ENCODE measurements around the gene CENPM.

Gene CENPM

DNA sequence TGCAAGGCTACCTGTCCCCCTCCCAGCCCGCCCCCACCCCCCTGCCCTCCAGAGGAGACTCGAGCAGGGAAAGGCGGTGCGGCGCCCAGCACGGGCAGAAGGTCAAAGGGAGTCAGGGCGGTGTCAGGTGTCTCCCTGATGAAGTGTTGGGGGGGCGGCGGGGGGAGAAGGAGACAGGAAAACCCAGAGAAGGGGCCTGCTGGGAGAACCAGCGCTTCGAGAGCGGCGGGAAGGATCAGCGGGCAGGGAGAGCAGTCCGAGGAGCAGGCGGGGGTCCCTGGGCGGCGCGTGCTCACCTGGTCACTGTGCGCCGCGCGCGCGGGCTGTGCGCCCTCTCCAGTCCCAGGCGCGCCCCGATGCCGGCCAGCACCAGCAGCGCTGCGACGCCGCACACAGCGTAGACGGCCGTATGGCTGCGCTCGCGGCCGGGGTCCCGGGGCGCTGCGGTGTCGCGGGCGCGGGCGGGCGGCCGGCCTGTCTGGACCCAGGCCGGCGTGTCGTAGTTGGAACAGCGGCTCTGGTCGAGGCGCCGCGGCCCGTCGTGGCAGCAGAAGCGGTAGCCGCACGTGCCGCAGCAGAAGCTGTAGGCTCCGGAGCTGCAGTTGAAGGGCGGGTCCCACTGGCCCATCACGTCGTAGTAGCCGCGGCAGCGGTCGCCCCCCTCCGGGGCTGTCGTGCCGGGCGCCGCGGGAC lies 33.0 kb downstream of the CENPM start:
- DNase-seq (ENCODE audit: low spot score) = no peak

DNA sequence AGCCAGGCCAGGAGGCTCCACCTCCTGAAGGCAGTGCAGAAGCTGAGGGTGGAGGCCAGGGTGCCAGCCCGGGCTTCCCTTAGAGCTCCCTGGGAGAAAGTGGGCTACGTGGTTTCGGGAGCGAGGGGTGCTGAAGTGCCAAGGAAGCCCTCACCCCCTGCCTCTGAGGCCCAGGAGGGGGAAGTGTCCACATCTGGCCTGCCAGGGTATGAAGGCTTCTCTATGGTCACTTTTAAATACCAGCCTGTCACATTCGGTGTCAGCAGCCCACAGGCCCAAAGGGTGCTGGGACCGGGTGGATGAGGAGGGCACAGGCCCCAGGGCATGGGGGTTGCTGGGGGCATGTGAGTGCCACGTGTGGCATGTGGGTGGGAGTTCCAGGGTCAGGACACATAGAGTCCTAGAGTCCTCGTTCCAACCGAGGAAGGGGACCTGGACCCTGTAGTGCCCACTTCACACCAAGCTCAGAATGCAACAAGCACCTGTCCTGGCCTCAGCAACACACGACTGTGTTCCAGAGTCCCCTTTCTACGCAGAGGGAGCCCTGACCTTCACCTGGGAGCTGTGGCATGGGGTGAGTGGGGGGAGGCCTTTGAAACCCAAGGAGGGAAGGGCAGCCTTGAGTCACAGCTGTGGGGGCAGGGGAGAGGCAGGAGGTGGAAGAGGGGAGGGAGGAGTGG lies 33.8 kb downstream of the CENPM start:
- DNase-seq (ENCODE audit: low spot score) = no peak

DNA sequence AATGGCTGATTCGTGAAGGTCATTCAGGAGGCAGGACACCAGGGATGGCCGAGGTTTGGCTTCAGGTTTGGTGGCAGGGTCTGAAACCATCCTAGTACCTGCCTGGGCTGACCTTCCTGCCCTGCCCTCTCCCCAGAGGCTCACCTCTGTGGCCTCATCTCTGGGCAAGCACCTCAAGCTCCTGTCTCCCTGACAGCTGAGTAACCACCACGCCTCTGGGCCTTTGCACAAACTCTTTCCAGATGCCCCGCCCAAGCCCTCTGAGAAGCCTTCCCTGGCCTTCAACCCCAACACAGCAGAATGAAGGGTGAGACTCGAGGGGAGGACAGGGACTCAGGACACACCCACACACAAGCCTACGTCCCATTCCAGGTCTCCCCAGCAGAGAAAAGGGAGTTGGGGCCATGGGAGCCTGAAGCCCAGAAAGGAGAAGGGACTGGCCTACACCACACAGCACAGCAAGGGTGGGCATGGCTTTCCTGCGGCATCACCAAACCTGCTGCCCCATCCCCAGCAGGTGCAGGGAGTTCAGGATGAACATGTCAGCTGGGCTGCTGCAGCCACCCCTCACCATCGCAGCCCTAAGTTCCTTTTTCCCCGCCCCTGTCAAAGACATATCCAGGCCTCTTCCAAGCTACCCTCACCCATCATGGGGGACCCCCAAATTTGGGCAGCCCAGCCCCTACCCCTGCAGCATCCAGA lies 34.5 kb downstream of the CENPM start:
- DNase-seq (ENCODE audit: low spot score) = no peak

DNA sequence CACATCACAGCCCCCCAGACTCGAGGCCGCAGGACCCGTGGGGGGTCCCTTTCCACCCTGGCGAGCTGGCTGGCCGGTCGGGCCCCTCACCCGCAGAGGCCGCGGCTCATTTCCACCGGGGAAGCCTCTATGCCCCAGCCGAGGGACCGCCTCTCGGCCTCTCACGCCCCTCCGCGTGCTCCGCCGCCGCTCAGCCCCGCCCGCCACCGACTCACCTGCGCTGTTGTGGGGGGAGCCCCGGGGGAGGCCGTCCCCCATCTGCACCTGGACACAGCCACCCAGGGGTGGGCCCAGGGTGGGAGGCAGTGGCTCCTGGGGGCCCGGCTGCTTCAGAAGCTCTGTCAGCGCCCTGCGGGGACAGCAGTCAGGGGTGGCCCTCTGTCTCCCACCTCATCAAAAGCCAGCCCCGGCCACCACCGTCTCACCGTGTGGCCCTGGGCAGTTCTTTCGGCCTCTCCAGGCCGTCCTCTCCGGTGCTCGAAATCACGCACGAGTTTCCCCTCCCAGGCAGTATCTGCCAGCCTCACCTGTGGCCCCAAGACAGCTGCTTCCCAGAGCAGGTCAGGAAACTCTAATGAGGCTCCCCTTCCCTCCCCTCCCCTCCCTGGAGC lies 35.8 kb downstream of the CENPM start:
- DNase-seq (ENCODE audit: low spot score) = no peak

DNA sequence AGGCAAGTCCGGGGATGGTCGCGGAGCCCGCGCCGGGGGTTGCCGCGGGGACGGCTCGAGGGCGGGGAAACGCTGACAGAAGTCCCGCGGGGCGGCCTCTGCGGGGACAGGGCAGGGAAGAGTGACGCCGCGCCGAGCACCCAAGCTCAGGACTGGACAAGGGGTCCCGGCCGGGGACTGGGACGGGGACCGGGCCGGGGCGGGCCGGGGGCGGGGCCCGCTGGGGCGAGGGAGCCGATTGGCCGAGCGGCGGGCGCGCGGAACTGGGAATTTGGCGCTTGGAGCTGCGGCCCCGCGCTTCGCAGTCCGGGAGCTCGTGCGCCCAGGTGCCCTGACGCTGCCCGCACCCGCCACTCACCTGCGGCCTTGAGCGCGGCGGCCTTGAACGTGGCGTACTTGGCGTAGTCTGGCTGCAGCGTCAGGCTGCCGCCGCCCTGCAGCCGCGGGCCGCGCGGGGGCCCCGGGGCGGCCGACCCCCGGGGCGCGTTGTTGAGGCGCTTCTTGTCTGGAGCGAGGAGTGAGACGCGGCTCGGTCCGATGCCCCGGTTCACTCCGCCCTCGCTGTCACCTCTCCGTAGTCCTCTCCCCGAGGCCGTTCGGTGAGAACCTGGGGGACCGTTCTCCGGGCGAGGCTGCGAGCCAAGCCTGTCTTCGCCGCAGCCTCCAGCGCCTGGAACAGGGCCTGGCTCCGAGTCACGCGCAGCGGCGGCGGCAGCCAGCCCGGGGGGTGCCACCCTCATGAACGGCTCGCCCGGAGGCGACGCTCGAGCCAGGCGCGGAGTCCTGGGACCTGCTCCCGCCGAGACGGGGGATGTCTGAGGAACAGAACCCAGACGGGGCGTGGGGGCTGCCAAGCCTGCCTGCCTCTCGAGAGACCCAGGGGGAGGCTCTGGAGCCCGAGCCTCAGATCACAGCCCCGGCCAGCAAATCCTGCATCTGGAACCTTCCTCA lies 36.6 kb downstream of the CENPM start:
- no peak for DNase-seq (ENCODE audit: low spot score)

DNA sequence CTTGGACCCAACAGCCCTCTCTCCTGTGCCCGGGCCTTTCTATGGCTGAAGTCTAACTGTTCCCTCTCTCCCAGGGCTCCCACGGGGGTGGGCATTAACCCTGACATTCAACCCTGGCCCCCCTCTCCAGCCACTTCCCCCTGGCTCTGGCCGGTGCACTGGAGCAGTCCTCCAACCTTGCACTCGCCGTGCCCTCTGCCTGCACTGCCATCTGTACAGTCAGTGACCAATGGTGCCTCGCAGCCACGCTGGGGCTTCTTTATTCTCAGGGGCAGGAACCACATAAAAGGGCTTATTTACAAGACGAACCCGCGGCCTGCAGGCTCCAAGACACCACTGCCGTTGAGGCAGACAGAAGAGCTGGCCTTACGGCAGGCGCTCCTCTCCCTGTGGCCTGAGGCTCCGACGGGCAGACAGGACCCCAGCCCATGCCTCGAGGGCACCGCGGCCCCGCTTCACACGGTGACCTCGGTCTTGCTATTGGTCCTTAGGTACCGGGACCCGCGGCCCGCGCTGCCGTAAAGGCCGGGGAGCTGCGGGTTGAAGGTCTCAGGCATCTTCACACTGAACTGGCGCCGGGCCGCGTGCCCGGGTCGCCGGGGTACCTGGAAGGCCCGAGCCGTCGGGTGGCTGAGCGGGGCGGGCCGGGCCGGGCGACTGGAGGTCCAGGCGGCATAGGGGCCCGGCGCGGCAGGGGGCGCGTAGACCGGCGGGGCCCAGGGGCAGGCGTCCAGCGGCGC lies 37.5 kb downstream of the CENPM start:
- DNase-seq (ENCODE audit: low spot score) = no peak

DNA sequence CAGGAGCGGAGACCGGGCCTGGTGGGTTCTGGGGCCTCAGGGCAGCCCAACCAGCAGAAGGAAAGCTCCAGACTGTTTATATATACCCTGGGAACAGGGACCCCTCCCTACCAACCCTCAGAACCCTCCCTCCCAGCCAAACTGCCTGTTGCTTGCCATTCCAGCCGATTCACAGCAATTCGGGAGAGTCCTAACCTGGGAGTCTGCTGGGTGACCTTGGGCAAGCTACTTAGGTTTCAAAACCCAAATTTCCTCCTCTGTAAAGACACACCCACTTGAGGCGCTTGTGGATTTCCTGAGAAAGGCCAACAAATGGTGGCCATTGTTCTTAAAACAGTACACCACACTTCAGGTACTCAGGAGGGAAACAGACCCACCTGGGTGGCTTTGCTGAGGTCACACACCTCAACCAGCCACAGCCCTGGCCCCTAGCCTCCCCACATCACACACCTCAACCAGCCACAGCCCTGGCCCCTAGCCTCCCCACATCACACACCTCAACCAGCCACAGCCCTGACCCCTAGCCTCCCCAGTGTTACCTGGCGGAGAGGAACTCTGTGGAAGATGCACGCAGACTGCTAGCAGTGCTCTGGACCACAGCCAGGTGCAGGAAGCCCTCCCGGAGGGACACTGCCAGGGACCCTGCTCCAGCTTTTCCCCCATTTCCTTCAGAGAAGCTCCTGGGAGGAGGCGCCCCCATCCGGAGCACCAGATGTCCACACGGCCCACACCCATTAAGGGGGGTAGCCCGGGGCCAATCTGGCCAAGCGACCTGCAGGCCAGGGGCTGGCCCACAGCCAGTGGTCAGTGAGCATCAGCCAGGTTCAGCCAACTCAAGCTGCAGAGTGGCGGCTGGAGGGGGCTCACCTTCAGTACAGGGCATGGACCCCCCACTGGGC lies 38.3 kb downstream of the CENPM start:
- no peak for DNase-seq (ENCODE audit: low spot score)

DNA sequence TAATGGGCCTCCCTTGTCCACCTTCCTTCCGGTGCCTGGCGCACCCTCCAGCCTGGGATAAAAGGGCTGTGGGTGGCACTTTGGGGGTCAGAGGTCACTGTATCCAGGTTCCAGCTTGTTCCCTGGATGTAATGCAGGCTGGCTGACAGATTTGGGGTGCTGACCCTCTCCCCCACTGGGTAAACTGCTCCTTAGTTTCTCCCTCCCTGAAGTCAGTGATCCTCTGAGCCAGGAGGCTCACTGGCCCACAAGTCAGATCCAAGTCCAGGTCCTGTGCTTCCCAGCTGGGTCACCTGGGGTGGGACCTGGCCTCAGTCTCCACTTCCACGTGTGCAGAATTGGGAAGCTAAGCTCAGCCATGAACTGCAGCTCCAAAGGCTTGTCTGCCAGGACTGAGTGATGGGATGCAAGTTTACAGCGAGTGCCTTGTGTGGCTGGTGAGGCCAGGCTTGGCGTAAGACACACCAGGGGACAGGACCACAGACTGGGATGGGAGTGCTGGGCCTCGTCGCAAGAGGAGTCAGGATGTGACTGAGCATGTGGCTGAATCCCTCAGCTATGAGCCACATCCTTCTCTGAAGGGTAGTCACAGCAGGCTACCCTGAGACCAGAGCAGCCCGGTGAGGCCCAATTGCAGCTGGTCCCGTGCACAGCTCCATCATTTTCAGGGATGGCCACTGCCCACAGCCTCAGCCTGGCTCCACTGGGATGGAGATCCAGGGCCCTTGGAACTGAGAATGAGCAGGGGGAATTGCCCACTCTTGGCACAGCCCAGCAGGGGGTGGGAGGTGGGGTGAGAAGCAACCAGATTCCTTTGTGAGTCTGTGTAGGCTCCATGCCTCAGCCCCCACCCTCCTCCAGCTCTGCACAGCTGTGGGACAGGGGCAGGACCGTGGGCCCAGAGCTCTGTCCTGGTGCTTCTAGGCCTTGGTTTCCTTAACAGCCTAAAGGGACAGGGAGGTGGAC lies 39.2 kb downstream of the CENPM start:
- no peak for DNase-seq (ENCODE audit: low spot score)

DNA sequence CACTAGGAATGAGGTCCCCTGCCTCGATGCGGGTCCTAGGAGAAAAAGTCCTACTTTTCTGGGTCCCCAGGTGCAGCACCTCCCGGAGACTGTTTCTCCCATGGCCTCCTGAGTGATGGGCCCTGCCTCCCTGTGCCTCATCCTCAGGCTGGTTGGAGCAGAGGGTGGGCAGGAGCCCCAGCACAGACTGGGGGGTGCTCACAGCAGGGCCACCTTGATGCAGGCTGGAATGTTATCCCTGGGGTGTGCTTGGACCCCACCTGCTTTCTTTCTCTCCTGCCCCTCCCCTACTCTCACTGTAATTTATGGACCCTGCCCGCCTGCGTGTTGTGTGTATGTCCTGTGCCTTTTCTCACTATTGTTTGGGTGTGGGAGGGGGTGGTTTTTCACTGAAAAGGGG lies 40.1 kb downstream of the CENPM start:
- DNase-seq (ENCODE audit: low spot score) = no peak

DNA sequence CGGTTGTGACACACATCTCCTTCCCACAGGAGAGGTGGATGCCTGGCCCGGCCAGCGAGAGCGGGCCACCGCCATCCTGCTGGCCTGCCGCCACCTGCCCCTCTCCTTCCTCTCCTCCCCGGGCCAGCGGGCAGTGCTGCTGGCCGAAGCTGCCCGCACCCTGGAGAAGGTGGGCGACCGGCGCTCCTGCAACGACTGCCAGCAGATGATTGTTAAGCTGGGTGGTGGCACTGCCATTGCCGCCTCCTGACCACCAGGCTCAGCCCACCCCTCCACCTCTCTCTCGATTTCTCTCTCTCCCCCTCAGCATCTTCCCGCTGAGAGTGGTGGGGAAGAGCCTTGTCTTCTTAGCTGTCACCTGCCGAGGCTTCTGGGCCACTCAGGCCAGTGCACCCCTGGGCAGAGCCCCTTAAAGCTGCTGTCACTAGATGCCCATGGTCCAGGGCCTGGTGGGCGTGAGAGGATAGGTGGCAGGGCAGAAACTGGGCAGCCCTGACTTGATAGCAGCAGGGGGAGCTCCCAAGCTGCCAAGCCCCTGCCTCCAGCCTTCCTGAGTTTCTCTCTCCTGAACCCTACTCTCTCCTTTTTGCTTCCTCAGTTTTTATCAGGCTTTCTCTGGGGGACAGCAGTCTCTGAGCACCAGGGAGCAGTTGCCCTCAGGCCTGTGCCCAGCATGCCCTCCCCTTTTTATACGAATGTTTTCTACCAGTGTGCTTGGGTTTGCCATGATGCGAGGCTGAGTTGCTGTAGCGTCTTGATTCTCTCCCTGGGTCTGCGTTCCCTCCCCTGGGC lies 41.3 kb downstream of the CENPM start:
- DNase-seq (ENCODE audit: low spot score) = no peak

DNA sequence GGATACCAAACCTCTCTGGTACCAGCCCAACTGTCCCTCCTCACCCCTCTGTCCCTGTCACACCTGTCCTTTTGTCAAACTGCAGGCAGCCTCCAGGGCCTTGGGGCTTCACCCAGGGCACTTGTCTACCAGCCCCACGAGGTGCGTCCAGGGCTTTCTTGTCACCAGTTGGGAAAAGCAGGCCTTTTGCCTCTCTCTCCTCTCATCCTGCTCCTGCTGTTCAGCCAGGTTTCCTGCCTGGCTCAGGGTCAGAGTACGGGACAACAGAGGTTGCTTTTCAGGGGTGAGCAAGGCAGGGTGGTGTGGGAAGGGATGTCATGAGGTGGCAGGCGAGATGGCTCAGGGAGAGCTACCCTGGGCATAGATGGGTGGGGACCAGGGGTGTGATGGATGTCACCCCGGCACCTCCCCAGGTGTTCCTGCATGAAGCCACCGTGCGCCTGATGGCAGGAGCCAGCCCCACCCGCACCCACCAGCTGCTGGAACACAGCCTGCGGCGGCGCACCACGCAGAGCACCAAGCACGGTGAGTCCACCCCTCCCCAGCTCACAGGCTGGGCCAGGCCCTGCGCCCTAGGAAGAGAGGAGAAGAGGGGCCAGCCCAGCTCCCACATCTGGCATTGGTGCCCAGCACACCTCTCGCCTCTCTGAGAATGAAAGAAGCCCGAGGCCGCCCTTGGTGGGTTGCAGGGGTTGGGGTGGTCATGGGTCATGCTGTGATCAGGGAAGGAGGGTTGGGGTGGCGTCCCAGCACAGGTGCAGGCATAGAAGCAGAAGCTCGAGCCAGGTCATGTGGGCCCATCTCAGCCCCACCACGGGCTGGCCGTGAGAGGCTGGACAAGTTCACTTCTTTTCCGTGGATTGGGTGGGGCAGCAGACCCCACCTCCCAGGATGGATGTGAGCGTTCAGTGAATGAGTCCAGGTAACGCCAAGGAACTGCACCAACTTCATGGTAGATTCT lies 42.2 kb downstream of the CENPM start:
- no peak for DNase-seq (ENCODE audit: low spot score)

DNA sequence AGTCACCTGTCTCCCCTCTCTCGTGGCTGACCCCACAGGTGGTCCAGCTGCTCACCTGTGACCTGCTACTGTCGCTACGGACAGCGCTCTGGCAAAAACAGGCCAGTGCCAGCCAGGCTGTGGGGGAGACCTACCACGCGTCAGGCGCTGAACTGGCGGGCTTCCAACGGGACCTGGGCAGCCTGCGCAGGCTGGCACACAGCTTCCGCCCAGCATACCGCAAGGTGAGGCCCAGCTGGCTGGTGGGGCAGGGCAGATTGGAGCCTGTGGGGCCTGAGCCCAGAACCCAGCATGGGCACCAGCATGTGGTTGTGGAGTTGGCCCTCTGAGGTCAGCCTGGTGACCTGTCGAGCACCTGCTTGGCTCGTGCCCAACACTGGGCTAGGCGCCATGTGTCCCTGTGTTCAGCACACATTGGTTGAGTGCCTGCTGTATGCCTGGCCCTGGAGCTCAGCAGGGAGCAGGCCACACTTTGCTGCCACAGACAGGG lies 44.0 kb downstream of the CENPM start:
- no peak for DNase-seq (ENCODE audit: low spot score)

DNA sequence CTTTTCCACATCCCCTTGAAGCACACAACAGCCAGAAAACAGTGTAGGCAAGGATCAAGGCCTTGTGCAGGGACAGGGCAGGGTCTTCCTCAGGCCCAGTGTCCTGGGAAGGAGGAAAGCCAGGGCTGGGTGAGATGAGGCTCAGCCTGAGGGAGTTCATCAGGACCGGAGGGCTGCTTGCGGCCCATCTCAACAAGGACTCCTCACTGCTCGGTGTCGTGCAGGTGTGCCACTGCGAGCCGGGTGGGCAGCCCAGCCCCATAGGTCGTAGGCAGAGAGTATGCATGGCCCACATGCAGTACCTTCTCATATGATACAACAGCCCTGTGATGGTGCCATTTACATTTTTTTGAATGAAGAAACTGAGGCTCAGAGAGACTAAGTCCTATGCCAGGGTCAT lies 44.9 kb downstream of the CENPM start:
- DNase-seq (ENCODE audit: low spot score) = no peak

DNA sequence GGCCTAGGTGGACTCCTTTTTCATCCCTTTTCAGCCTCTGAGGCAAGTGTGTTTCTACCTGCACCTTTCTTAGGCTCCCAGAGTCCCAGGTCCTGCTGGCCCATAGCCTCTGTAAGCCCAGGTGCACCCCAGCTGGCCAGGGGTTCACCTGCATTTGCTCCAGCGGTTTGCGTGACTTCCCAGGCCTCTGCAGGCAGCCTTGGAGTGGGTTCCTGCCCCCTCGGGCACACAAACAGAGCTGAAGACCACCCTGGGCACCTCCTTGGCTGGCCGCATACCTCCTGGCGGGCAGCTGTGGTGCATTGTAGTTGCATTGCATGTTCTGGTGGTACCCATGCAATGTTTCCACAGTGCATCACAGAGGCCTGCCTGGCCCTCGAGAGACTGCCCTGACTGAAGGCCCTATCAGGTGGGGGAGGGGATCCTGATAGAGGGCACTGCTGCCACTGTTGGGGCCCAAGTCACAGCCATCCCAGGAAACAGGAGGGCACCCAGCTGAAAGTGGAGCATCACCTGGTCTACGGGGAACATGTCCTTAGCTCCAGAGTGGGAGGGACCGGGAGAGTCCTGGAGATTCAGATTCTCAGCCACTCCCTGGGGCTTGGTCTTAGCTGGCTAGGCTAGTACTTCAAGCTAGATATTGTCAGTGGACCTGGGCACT lies 46.2 kb downstream of the CENPM start:
- no peak for DNase-seq (ENCODE audit: low spot score)

DNA sequence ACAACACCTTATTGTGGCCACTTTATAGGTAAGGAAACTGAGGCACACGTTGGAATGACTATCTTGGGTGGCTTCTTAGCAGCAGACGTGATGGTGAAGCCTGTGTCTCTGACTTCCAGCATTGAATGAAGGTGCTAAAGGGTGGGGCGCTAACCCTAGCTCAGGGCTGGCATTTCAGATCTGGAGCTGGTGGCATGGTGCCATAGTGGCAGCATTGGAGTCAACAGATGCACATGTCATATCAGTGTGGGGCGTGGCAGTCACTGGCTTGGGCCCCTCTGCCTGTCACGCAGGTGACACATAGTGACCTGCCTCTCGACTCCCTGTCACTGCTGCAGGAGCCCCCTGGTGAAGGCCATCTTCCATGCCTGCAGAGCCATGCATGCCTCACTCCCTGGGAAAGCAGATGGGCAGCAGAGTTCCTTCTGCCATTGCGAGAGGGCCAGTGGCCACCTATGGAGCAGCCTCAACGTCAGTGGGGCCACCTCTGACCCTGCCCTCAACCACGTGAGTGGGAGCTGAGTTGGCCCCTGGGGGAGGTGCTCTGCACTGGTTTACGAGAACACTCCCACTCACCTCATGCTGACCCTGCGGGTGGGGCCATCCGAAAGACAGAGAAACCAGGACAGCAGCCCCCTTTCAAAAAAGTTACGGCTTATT lies 46.8 kb downstream of the CENPM start:
- DNase-seq (ENCODE audit: low spot score) = no peak

DNA sequence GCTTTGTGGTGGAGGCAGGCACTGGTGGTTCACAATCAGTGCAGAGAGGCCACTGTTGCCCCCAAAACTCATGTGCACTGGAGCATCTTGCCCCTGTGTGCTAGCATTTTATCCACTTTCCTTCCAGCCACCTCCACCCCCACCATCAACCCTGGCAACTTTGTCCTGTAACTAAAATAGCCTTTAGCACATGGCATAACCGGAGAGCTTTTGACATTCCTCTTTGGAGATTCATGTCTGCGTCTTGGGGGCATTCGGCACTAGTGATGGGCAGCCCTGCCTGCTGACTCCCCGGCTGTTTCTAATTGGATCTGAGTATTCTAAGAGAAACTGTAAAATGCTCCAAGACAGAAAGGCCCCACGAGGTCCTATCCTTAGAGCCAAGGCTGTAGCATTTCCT lies 47.8 kb downstream of the CENPM start:
- no peak for DNase-seq (ENCODE audit: low spot score)
